H1 (cell line): ENCODE results near the gene ALG5.

Experiments used
- CREB1 ChIP-seq: IDR thresholded peaks from 2 replicates; pipeline ENCODE4 v1.6.1; 2012; ENCODE audit warnings: inconsistent platforms
- EP300 ChIP-seq, 2 experiments: IDR thresholded peaks; 1 replicate in 1 of 2; 2 replicates in 1 of 2; pipeline ENCODE4 v1.6.1; 2011 to 2012; ENCODE audit warnings: low read depth in 2 of 2, low read length in 2 of 2, mild to moderate bottlenecking in 2 of 2, borderline replicate concordance in 1 of 2, inconsistent platforms in 1 of 2, moderate library complexity in 1 of 2

- TF ChIP-seq EP300 (IDR thresholded peaks at IDR 0.05; ENCODE audit: borderline replicate concordance in 1 of 2, low read depth in 2 of 2, low read length in 2 of 2) = no peak
- TF ChIP-seq CREB1 = no peak
Measured at GRCh38 chr13:36945078-36945477, 54.1 kb downstream of the ALG5 start.
